ENCODE results near the gene MCCC2.

DNA sequence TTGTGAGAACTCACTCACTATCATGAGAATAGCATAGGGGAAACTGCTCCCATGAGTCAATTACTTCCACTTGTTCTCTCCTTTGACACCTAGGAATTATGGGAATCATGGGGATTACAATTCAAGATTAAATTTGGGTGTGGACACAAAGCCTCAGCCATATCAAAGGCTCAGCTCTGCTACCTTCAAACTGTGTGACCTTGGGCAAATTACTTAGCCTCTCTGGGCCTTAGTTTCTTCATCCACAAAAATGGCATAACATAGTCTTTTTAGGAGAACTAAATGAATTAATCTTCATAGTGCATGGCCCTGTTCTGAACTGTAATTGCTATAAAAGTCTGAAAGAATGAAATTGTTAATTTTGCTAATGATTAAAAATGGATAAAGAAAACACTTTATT lies 113.7 kb downstream of the MCCC2 start:
- TF ChIP-seq, protein P1, sequence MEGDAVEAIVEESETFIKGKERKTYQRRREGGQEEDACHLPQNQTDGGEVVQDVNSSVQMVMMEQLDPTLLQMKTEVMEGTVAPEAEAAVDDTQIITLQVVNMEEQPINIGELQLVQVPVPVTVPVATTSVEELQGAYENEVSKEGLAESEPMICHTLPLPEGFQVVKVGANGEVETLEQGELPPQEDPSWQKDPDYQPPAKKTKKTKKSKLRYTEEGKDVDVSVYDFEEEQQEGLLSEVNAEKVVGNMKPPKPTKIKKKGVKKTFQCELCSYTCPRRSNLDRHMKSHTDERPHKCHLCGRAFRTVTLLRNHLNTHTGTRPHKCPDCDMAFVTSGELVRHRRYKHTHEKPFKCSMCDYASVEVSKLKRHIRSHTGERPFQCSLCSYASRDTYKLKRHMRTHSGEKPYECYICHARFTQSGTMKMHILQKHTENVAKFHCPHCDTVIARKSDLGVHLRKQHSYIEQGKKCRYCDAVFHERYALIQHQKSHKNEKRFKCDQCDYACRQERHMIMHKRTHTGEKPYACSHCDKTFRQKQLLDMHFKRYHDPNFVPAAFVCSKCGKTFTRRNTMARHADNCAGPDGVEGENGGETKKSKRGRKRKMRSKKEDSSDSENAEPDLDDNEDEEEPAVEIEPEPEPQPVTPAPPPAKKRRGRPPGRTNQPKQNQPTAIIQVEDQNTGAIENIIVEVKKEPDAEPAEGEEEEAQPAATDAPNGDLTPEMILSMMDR (conservative IDR thresholded peaks at IDR 0.05; ENCODE audit: low read length), result no peak
- TF ChIP-seq EZH2phosphoT487 (IDR thresholded peaks at IDR 0.05; ENCODE audit: borderline replicate concordance, low read depth, low read length), result no peak
